Mucosa of rectum (tissue), 2 donors: ENCODE results near the gene CCDC178.

Source experiments
- H3K27ac ChIP-seq, 2 donors: one replicate each; pipeline ENCODE4 v1.7.0; 2013; ENCODE audit warnings: inconsistent platforms in 2 of 2, low read depth in 2 of 2, low read length in 2 of 2
- H3K27me3 ChIP-seq, 2 donors: one replicate each; pipeline ENCODE4 v1.7.0; 2013; ENCODE audit warnings: low read length in 2 of 2; ENCODE audit not compliant: control insufficient read depth in 2 of 2, insufficient read depth in 2 of 2
- H3K36me3 ChIP-seq, 2 donors: one replicate each; pipeline ENCODE4 v1.7.0; 2013; ENCODE audit warnings: low read length in 2 of 2; ENCODE audit not compliant: control insufficient read depth in 2 of 2, insufficient read depth in 2 of 2
- H3K4me1 ChIP-seq, 2 donors: one replicate each; pipeline ENCODE4 v1.7.0; 2013; ENCODE audit warnings: low read length in 2 of 2, mild to moderate bottlenecking in 1 of 2; ENCODE audit not compliant: control insufficient read depth in 2 of 2, insufficient read depth in 2 of 2
- H3K4me3 ChIP-seq, 2 donors: one replicate each; pipeline ENCODE4 v1.7.0; 2013; ENCODE audit warnings: low read length in 2 of 2
- H3K9ac ChIP-seq, 2 donors: one replicate each; pipeline ENCODE4 v1.7.0; 2013; ENCODE audit warnings: low read length in 2 of 2, low read depth in 1 of 2, mild to moderate bottlenecking in 1 of 2
- H3K9me3 ChIP-seq, 2 donors: one replicate each; pipeline ENCODE4 v1.7.0; 2013; ENCODE audit warnings: low read length in 2 of 2; ENCODE audit not compliant: control insufficient read depth in 2 of 2
- donor health status: healthy.
- donor health status: Normal muscosa, but diverticular disease.

Gene CCDC178

DNA sequence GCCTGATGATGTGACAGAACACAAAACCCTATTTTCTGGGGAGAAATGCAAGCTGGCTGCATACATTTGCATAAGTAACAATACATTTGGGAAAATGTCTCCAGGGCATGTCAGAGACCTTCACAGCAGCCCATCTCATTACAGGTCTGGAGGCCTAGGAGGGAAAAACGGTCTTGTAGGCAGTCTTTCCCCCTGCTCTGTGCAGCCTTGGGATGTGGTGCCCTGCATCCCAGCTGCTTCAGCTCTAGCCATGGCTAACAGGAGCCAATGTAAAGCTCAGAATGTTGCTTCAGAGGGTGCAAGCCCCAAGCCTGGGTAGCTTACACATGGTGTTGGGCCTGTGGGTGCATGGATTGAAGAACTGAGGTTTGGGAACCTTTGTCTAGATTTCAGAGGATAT lies 133.0 kb downstream of the CCDC178 start:
- Histone ChIP-seq H3K27ac (no peak overlapping the region), H3K36me3 (no peaks in the 10 kb centered on the region), H3K9ac (no peak overlapping the region), H3K4me3 (no peak overlapping the region), H3K9me3 (no peaks in the 10 kb centered on the region), H3K27me3 (no peaks in the 10 kb centered on the region), H3K4me1 (no peaks in the 10 kb centered on the region)

GRCh38 chr18:33304277-33304676 lies 136.2 kb downstream of the CCDC178 start:
- no peaks in the 10 kb centered on the region for H3K36me3 ChIP-seq
- no peak overlapping the region for H3K27ac ChIP-seq
- H3K27me3 ChIP-seq = no peaks in the 10 kb centered on the region
- H3K4me3 ChIP-seq = no peak overlapping the region
- no peaks in the 10 kb centered on the region for H3K9me3 ChIP-seq
- H3K4me1 ChIP-seq = no peaks in the 10 kb centered on the region
- no peak overlapping the region for H3K9ac ChIP-seq

- Histone ChIP-seq H3K36me3 (no peaks in the 10 kb centered on the region), H3K9me3 (no peaks in the 10 kb centered on the region), H3K4me1 (no peaks in the 10 kb centered on the region), H3K27ac (no peak overlapping the region), H3K4me3 (no peak overlapping the region), H3K9ac (no peak overlapping the region), H3K27me3 (no peaks in the 10 kb centered on the region)
Observed at GRCh38 chr18:33291539-33291938, 149.0 kb downstream of the CCDC178 start.

GRCh38 chr18:33288082-33288716 lies 152.3 kb downstream of the CCDC178 start:
- H3K9ac ChIP-seq = no peak overlapping the region
- no peaks in the 10 kb centered on the region for H3K9me3 ChIP-seq
- H3K4me3 ChIP-seq = no peak overlapping the region
- H3K4me1 ChIP-seq = no peaks in the 10 kb centered on the region
- no peaks in the 10 kb centered on the region for H3K27me3 ChIP-seq
- no peaks in the 10 kb centered on the region for H3K36me3 ChIP-seq
- H3K27ac ChIP-seq = no peak overlapping the region

- Histone ChIP-seq H3K27me3 (no peaks in the 10 kb centered on the region), H3K36me3 (no peaks in the 10 kb centered on the region), H3K4me3 (no peak overlapping the region), H3K27ac (no peak overlapping the region), H3K4me1 (no peaks in the 10 kb centered on the region), H3K9me3 (no peaks in the 10 kb centered on the region), H3K9ac (no peak overlapping the region)
Observed at GRCh38 chr18:33282709-33283333, 157.7 kb downstream of the CCDC178 start.

GRCh38 chr18:33282142-33282541 lies 158.4 kb downstream of the CCDC178 start:
- Histone ChIP-seq H3K9me3 (no peaks in the 10 kb centered on the region), H3K27me3 (no peaks in the 10 kb centered on the region), H3K4me1 (no peaks in the 10 kb centered on the region), H3K36me3 (no peaks in the 10 kb centered on the region), H3K4me3 (no peak overlapping the region), H3K9ac (no peak overlapping the region), H3K27ac (no peak overlapping the region)

DNA sequence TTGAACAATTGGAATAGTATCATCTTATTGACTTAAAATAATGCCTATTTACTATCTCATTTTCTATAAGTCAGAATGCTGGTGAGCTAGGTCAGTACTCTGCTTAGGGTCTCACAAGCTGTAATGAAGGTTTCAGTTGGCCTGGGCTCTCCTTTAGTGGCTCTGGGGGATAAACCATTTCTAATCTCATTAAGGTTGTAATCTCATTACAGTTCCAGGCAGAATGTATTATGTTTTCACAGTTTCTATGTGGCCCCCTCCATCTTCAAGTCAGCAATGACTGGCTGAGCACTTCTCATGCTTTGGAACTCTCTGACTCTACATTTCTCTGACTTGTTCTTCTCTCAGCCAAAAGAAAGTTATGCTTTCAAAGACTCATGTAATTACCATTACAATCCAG lies 163.1 kb downstream of the CCDC178 start:
- H3K4me1 ChIP-seq = no peaks in the 10 kb centered on the region
- no peak overlapping the region for H3K9ac ChIP-seq
- no peaks in the 10 kb centered on the region for H3K9me3 ChIP-seq
- no peak overlapping the region for H3K27ac ChIP-seq
- H3K36me3 ChIP-seq = no peaks in the 10 kb centered on the region
- no peak overlapping the region for H3K4me3 ChIP-seq
- no peaks in the 10 kb centered on the region for H3K27me3 ChIP-seq

- Histone ChIP-seq H3K27ac (no peak overlapping the region), H3K9ac (no peak overlapping the region), H3K4me3 (no peak overlapping the region), H3K4me1 (no peaks in the 10 kb centered on the region), H3K36me3 (no peaks in the 10 kb centered on the region), H3K27me3 (no peaks in the 10 kb centered on the region), H3K9me3 (no peaks in the 10 kb centered on the region)
Observed at GRCh38 chr18:33275843-33276242, 164.7 kb downstream of the CCDC178 start.

- Histone ChIP-seq H3K27ac (no peak overlapping the region), H3K36me3 (no peaks in the 10 kb centered on the region), H3K4me3 (no peak overlapping the region), H3K4me1 (no peaks in the 10 kb centered on the region), H3K9me3 (no peaks in the 10 kb centered on the region), H3K9ac (no peak overlapping the region), H3K27me3 (no peaks in the 10 kb centered on the region)
Observed at GRCh38 chr18:33270297-33270696, 170.2 kb downstream of the CCDC178 start.

DNA sequence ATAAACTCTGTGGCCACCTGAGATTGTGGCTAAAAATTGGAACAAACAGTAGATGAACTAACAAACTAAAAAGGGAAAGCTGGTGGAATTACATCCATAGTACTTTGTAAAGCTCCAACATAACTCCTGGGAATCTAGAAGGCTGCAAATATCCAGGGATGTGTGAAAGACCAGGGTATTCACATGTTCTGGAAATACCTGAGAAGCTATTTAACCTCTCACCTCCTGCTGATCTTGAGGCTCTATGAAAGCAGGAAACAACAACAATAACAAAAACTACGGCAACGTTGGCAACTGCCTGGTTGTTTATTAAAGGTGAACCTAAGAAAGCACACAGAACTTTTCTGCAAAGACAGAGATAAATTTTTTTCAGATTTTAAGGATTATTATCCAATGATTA lies 171.3 kb downstream of the CCDC178 start:
- Histone ChIP-seq H3K4me3 (no peak overlapping the region), H3K4me1 (no peaks in the 10 kb centered on the region), H3K27ac (no peak overlapping the region), H3K27me3 (no peaks in the 10 kb centered on the region), H3K36me3 (no peaks in the 10 kb centered on the region), H3K9me3 (no peaks in the 10 kb centered on the region), H3K9ac (no peak overlapping the region)
